DMS79 treated with DMSO at 0.1 percent for 48 hours (cell line): Measurements from ENCODE around the gene PLEKHF1.
A peak's percentile ranks its signal among the peaks of the same experiment; 100 is the strongest.

Experiments
- DNase-seq: peaks from one replicate; lab custom pipeline; 2025; lab: John Stamatoyannopoulos, UW

Gene PLEKHF1

GRCh38 chr19:29678484-29679106, 13.3 kb downstream of the PLEKHF1 start:
- no peak for DNase-seq

- DNase-seq: no peak
These were observed 14.4 kb downstream of the PLEKHF1 start for GRCh38 chr19:29679598-29680210.

GRCh38 chr19:29680447-29680846, 15.2 kb downstream of the PLEKHF1 start:
- DNase-seq: no peak

GRCh38 chr19:29680937-29681336, 15.7 kb downstream of the PLEKHF1 start:
- no peak for DNase-seq

- DNase-seq: no peak
These were observed 16.4 kb downstream of the PLEKHF1 start for GRCh38 chr19:29681422-29682235.

- DNase-seq: no peak
These were observed 17.1 kb downstream of the PLEKHF1 start for GRCh38 chr19:29682236-29682895.

- no peak for DNase-seq
These were observed 17.7 kb downstream of the PLEKHF1 start for GRCh38 chr19:29683009-29683408.

- no peak for DNase-seq
These were observed 20.1 kb downstream of the PLEKHF1 start for GRCh38 chr19:29685326-29685725.

- no peak for DNase-seq
These were observed 21.1 kb downstream of the PLEKHF1 start for GRCh38 chr19:29686285-29686805.

- no peak for DNase-seq
These were observed 22.1 kb downstream of the PLEKHF1 start for GRCh38 chr19:29687244-29687896.

GRCh38 chr19:29687897-29688728, 22.9 kb downstream of the PLEKHF1 start:
- no peak for DNase-seq

GRCh38 chr19:29690842-29691241, 25.6 kb downstream of the PLEKHF1 start:
- no peak for DNase-seq

- no peak for DNase-seq
These were observed 28.9 kb downstream of the PLEKHF1 start for GRCh38 chr19:29694161-29694560.

- peak; percentile 2 for DNase-seq
These were observed 29.7 kb downstream of the PLEKHF1 start for GRCh38 chr19:29694669-29695627.

- no peak for DNase-seq
These were observed 30.7 kb downstream of the PLEKHF1 start for GRCh38 chr19:29695765-29696564.

- no peak for DNase-seq
These were observed 31.2 kb downstream of the PLEKHF1 start for GRCh38 chr19:29696565-29696846.

- DNase-seq: no peak
These were observed 32.4 kb downstream of the PLEKHF1 start for GRCh38 chr19:29697523-29698261.

GRCh38 chr19:29699861-29700260, 34.6 kb downstream of the PLEKHF1 start:
- no peak for DNase-seq
